H1 (cell line): ENCODE data around the gene PRR22. TPM values are rescaled to one million over a fixed set of nuclear protein-coding genes. Genes with fewer than 3 reads are reported as not detected.

ENCODE experiments used
- GABPA ChIP-seq: IDR thresholded peaks from 2 replicates; pipeline ENCODE4 v1.6.1; 2011; ENCODE audit warnings: mild to moderate bottlenecking, low read length, moderate library complexity, borderline replicate concordance; ENCODE audit not compliant: insufficient read depth
- RXRA ChIP-seq: IDR thresholded peaks from 2 replicates; pipeline ENCODE4 v1.6.1; 2011; ENCODE audit warnings: low read depth, mild to moderate bottlenecking, low read length, moderate library complexity; ENCODE audit not compliant: insufficient read depth
- TEAD4 ChIP-seq: IDR thresholded peaks from 2 replicates; pipeline ENCODE4 v1.6.1; 2012; ENCODE audit warnings: low read depth, low read length, inconsistent platforms, mixed read lengths
- polyA plus RNA-seq, 7 experiments: library from polyadenylated mRNA; depleted of rRNA in 3 of 7; stranded (reverse) in 5 of 7; unstranded in 2 of 7; fragments of >200 nt in 5 of 7; fragments of 200-250 nt in 2 of 7; gene quantifications; 1 replicate in 5 of 7; 2 replicates in 1 of 7; 4 replicates in 1 of 7; pipeline versions ENCODE4 v1.2.1 to v1.2.3, GENCODE V29; 2011 to 2013; ENCODE audit warnings: missing spikeins in 2 of 7, mixed read lengths in 2 of 7
- total RNA-seq: library from RNA; stranded (reverse); fragmentation: NEBNext Ultra II Directional; extraction: Animal tissue kit (Norgen Biotek cat#: 25700); gene quantifications from 2 replicates; pipeline ENCODE4 v1.2.1, GENCODE V29; 2021

Gene PRR22
- total and polyA plus RNA-seq, 2 of the 8 experiments (the other 6 are each of a cell fraction or from before 2014, with no cell fraction given), result 1.9 to 2.1 TPM

DNA sequence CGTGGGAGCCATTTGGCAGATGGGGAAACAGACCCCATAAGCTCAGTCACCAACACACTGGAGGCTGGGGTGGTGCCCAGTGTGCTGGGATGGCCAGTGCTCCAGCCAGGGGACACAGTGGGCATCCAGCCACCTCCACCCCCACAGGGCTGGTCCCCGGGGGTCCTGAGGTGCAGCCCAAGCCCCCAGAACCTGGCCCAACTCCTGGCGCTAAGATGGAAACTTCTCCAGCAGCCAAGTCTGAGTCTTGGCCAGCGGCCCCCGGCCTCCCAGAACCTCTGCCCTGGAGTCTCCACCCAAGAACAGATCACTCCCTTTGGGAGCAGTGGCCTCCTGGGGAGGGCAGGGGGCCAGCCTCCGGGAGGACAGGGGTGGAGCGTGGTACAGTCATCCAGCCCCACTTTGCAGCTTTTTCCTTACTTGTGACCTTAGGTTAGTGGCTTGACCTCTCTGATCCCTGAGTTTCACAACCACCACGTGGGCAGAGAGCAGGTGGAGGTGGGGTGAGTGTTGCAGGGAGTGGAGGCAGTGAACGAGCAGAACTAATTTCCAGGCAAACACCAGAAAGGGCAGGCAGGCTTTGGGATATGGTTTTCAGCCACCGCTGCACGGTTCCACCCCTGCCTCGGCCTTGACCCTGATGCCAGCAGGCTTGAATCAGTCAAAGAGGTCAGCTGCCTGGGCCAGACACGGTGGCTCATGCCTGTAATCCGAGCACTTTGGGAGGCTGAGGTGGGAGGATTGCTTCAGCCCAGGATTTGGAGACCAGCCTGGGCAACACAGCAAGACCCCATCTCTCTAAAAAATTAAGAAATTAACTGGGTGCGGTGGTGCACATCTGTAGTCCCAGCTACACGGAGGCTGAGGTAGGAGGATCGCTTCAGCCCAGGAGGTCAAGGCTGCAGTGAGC is 16.1 kb upstream of the PRR22 start (continued):
- no peak for TF ChIP-seq RXRA
- TF ChIP-seq TEAD4, result no peak
- no peak for TF ChIP-seq GABPA
- TF ChIP-seq, all 59 proteins: peak for 0
